HepG2 (cell line): Measurements from ENCODE around the gene ZNF568. TPM values are rescaled to one million over a fixed set of nuclear protein-coding genes. Genes with fewer than 3 reads are reported as not detected.

ENCODE experiments used
- ATAC-seq: fragments of 200-7000 bp; cut with Tn5 transposase; 3 replicates; pipeline ENCODE4 v1.9.1; 2020; ENCODE audit warnings: mild to moderate bottlenecking, moderate library complexity
- BruUV-seq: library from RNA; stranded (reverse); fragments of 400-500 nt; replicated peaks from 2 replicates; lab custom pipeline; 2021; lab: Mats Ljungman, UMichigan
- CTCF ChIA-PET: fragments of 300-600 bp; formaldehyde crosslinking; extraction: SDS; loops from one replicate; lab custom pipeline; 2021; ENCODE audit warnings: low total read pairs, inconsistent platforms, low intra/inter-chr PET ratio; lab: Yijun Ruan, JAX
- POLR2A ChIA-PET: fragments of 350-600 bp; sonication (Branson Sonifier 250); formaldehyde crosslinking; loops from one replicate; lab custom pipeline; 2020; ENCODE audit warnings: antibody characterized with exemption, inconsistent platforms; lab: Yijun Ruan, JAX
- DNase-seq: peaks from one replicate; pipeline ENCODE4 v3.0.0-alpha.2; 2015; ENCODE audit warnings: low spot score
- FAIRE-seq: peaks from 3 replicates; lab custom pipeline; 2011; peaks lifted over from hg19 to GRCh38; lab: Jason Lieb, UNC
- H2AFZ ChIP-seq: one replicate; pipeline ENCODE4 v1.6.1; 2011; ENCODE audit warnings: low read length, inconsistent platforms
- H3K27ac ChIP-seq: fragments of 300-600 bp; 3 replicates; pipeline ENCODE4 v1.8.0; 2011; ENCODE audit warnings: mixed run types, mild to moderate bottlenecking, mixed read lengths, low read length, inconsistent platforms; ENCODE audit not compliant: insufficient read depth; ENCODE audit errors: extremely low read length
- H3K27me3 ChIP-seq, 2 experiments: fragments of 200-600 bp in 1 of 2; 2 replicates in 1 of 2; 3 replicates in 1 of 2; pipeline versions ENCODE4 v1.6.0 to v1.8.0; 2011; ENCODE audit warnings: low read length in 2 of 2, mild to moderate bottlenecking in 2 of 2, moderate library complexity in 2 of 2, inconsistent platforms in 1 of 2; ENCODE audit not compliant: insufficient read depth in 2 of 2, control insufficient read depth in 1 of 2
- H3K36me3 ChIP-seq, 2 experiments: fragments of 200-600 bp in 1 of 2; replicated peaks in 1 of 2; 2 replicates in 1 of 2; 3 replicates in 1 of 2; pipeline versions ENCODE4 v1.5.1 to v1.8.0; 2011; ENCODE audit warnings: low read length in 2 of 2, inconsistent platforms in 1 of 2; ENCODE audit not compliant: insufficient read depth in 2 of 2, control insufficient read depth in 1 of 2
- H3K4me1 ChIP-seq: 2 replicates; pipeline ENCODE4 v1.5.1; 2012; ENCODE audit warnings: low read length, inconsistent platforms; ENCODE audit not compliant: insufficient read depth
- H3K4me2 ChIP-seq: 2 replicates; pipeline ENCODE4 v1.6.0; 2011; ENCODE audit warnings: low read depth, low read length, inconsistent platforms
- H3K4me3 ChIP-seq, 3 experiments: fragments of 200-600 bp in 1 of 3; sonication (generic), shearing (Covaris generic) in 1 of 3; replicated peaks in 1 of 3; 2 replicates each; pipeline ENCODE4 v1.5.1; 2011 to 2016; ENCODE audit warnings: low read length in 3 of 3, inconsistent platforms in 2 of 3, low read depth in 2 of 3, mild to moderate bottlenecking in 2 of 3, control low read depth in 1 of 3, mixed read lengths in 1 of 3; ENCODE audit not compliant: insufficient read depth in 1 of 3
- H3K79me2 ChIP-seq: one replicate; pipeline ENCODE4 v1.6.1; 2011; ENCODE audit warnings: low read length, inconsistent platforms; ENCODE audit not compliant: insufficient read depth
- H3K9ac ChIP-seq: 2 replicates; pipeline ENCODE4 v1.6.0; 2011; ENCODE audit warnings: mild to moderate bottlenecking, low read depth, low read length, inconsistent platforms; ENCODE audit not compliant: insufficient read depth
- H3K9me3 ChIP-seq: 2 replicates; pipeline ENCODE4 v1.5.1; 2012; ENCODE audit warnings: mild to moderate bottlenecking, low read length
- H4K20me1 ChIP-seq: 2 replicates; pipeline ENCODE4 v1.6.0; 2011; ENCODE audit warnings: inconsistent platforms, mild to moderate bottlenecking, low read length, moderate library complexity; ENCODE audit not compliant: insufficient read depth
- AKNA ChIP-seq: sonication (generic); formaldehyde crosslinking; IDR thresholded peaks from 2 replicates; pipeline ENCODE4 v1.4.0; 2020; ENCODE audit warnings: missing genetic modification reagents, borderline replicate concordance
- HDAC2 ChIP-seq: sonication (generic); formaldehyde crosslinking; IDR thresholded peaks from 2 replicates; pipeline ENCODE4 v1.4.0; 2020; ENCODE audit warnings: missing genetic modification reagents
- KAT7 ChIP-seq: IDR thresholded peaks from 2 replicates; pipeline ENCODE4 v1.6.1; 2018; ENCODE audit warnings: borderline replicate concordance, missing compliant biosample characterization
- KDM3A ChIP-seq: IDR thresholded peaks from 2 replicates; pipeline ENCODE4 v1.6.1; 2018; ENCODE audit warnings: low read depth, missing compliant biosample characterization
- MED8 ChIP-seq: sonication (generic); formaldehyde crosslinking; IDR thresholded peaks from 2 replicates; pipeline ENCODE4 v1.8.1; 2023; ENCODE audit warnings: mild to moderate bottlenecking, missing genetic modification reagents; ENCODE audit not compliant: insufficient replicate concordance
- MLX ChIP-seq: IDR thresholded peaks from 2 replicates; pipeline ENCODE4 v1.6.1; 2016
- PRDM4 ChIP-seq: sonication (generic); formaldehyde crosslinking; IDR thresholded peaks from 2 replicates; pipeline ENCODE4 v1.9.0; 2021; ENCODE audit warnings: missing genetic modification reagents, borderline replicate concordance
- SUZ12 ChIP-seq: fragments of 150-350 bp; IDR thresholded peaks from 2 replicates; pipeline ENCODE4 v1.6.1; 2014; ENCODE audit warnings: low read depth, low read length
- TMF1 ChIP-seq: sonication (generic); formaldehyde crosslinking; IDR thresholded peaks from 2 replicates; pipeline ENCODE4 v1.8.1; 2022; ENCODE audit warnings: low read depth, missing genetic modification reagents
- ZNF607 ChIP-seq: sonication (generic); formaldehyde crosslinking; IDR thresholded peaks from 2 replicates; pipeline ENCODE4 v1.5.1; 2020; ENCODE audit warnings: missing genetic modification reagents, mild to moderate bottlenecking, borderline replicate concordance
- ZNF691 ChIP-seq: sonication (generic); formaldehyde crosslinking; IDR thresholded peaks from 2 replicates; pipeline ENCODE4 v1.4.0; 2020; ENCODE audit warnings: missing genetic modification reagents, low read depth, mild to moderate bottlenecking, borderline replicate concordance
- ZNF709 ChIP-seq: sonication (generic); formaldehyde crosslinking; IDR thresholded peaks from 2 replicates; pipeline ENCODE4 v1.5.0; 2020; ENCODE audit warnings: mild to moderate bottlenecking, missing genetic modification reagents
- ZNF883 ChIP-seq: sonication (generic); formaldehyde crosslinking; IDR thresholded peaks from 2 replicates; pipeline ENCODE4 v1.5.1; 2020; ENCODE audit warnings: mild to moderate bottlenecking, missing genetic modification reagents; ENCODE audit errors: not compliant biosample characterization
- WGBS: methylation state at CpG from one replicate; pipeline ENCODE4 v1.1.6; 2017; ENCODE audit warnings: low lambda C conversion rate; 5-methylcytosine and 5-hydroxymethylcytosine counted together
- in situ Hi-C: cut with HindIII; loops from 2 replicates; pipeline ENCODE4 v1.10.0; 2017; ENCODE audit warnings: low pct_unique_long_range_greater_than_20kb; ENCODE audit not compliant: extremely low pct_ligation_motif_present
- intact Hi-C: fragments of 100-400 bp; cut with micrococcal nuclease; formaldehyde crosslinking; loops from one replicate; pipeline ENCODE4 v1.10.0; 2022; ENCODE audit not compliant: unreplicated experiment
- polyA plus RNA-seq, 8 experiments: library from polyadenylated mRNA; depleted of rRNA in 3 of 8; stranded (reverse) in 7 of 8; unstranded in 1 of 8; fragments of >200 nt; fragmentation: Illumina TruSeq in 4 of 8; extraction: Trizol in 4 of 8; gene quantifications; 2 replicates each; pipeline versions ENCODE4 v1.2.1 to v1.2.3, GENCODE V29; 2011 to 2016; ENCODE audit warnings: low read depth in 4 of 8, missing spikeins in 1 of 8, mixed read lengths in 1 of 8; ENCODE audit not compliant: insufficient read depth in 1 of 8
- total RNA-seq, 5 experiments: library from RNA; depleted of rRNA; stranded (reverse); fragments of >200 nt; fragmentation: Illumina TruSeq; extraction: Trizol; gene quantifications; 2 replicates each; pipeline ENCODE4 v1.2.3, GENCODE V29; 2016; ENCODE audit warnings: low read depth in 1 of 5

ZNF568 gene
- total and polyA plus RNA-seq, 2 of the 13 experiments (the other 11 are each of a cell fraction or from before 2014, with no cell fraction given): 0.15 to 1.00 TPM

- no peak for TF ChIP-seq ZNF709 (CRISPR knock-in tag)
- TF ChIP-seq ZNF691: no peak
- no peak for TF ChIP-seq MED8 (CRISPR knock-in tag)
These were observed 46.2 kb downstream of the ZNF568 start (continued) for GRCh38 chr19:36962346-36962745.

GRCh38 chr19:36963280-36963679, 47.1 kb downstream of the ZNF568 start:
- no peaks in the 10 kb centered on the region for H3K79me2 ChIP-seq
- H3K4me1 ChIP-seq: no peaks in the 10 kb centered on the region
- ATAC-seq (no peak), DNase-seq (no peak), FAIRE-seq (no peak)
- 6% methylated on average over 2 of the region's 2 CpGs for WGBS
- no peak overlapping the region for H3K4me3 ChIP-seq
- no peak overlapping the region for H3K27ac ChIP-seq
- H3K9me3 ChIP-seq: peaks cover 88% of the 10 kb centered on the region
- no peak overlapping the region for H3K4me2 ChIP-seq
- ChIA-PET POLR2A (no interaction called here), CTCF (no interaction called here)
- no peaks in the 10 kb centered on the region for H3K27me3 ChIP-seq
- H3K9ac ChIP-seq: no peak overlapping the region
- no TSS peak for BruUV-seq
- in situ Hi-C loops (no loop called here), intact Hi-C loops (no loop called here)
- H3K36me3 ChIP-seq: no peaks in the 10 kb centered on the region
- H4K20me1 ChIP-seq: no peaks in the 10 kb centered on the region
- H2AFZ ChIP-seq: no peak overlapping the region
- TF ChIP-seq KAT7 (CRISPR knock-in tag) (no peak), ZNF607 (CRISPR knock-in tag) (no peak), AKNA (CRISPR knock-in tag) (no peak), PRDM4 (CRISPR knock-in tag) (no peak), ZNF883 (CRISPR knock-in tag) (no peak), MLX (CRISPR knock-in tag) (no peak), TMF1 (no peak), KDM3A (CRISPR knock-in tag) (no peak), HDAC2 (CRISPR knock-in tag) (no peak), SUZ12 (no peak)
